HG02798 (cell line): ENCODE data around the gene CLK2.
A peak's percentile ranks its signal among the peaks of the same experiment; 100 is the strongest.

Source experiments
- ATAC-seq: cut with Tn5 transposase; IDR thresholded peaks from one replicate; pipeline ENCODE4 v1.9.1; 2021; ENCODE audit warnings: mild to moderate bottlenecking; ENCODE audit not compliant: unreplicated experiment, poor library complexity

The CLK2 gene

GRCh38 chr1:155269381-155269780 lies 3.9 kb downstream of the CLK2 start:
- no peak for ATAC-seq

DNA sequence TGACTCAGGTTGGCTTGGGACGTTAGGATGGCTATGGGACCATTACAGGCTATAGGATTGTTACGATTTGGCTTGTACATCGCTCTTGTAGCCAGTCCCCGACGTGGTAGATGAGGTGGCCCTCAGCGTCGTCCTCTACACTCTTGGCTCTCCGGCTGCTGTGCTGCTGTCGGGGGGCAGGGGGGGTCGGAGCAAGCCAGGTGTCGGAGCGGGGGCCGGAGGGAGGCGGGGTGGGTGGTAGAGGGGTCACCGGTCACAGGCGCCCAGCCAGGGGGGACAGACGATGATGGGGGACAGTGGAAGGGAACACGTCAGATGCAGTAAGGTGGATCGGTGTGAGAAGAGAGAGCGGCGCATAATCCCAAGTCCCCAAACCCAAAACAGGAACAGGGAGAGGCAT lies 4.7 kb downstream of the CLK2 start:
- ATAC-seq = no peak

DNA sequence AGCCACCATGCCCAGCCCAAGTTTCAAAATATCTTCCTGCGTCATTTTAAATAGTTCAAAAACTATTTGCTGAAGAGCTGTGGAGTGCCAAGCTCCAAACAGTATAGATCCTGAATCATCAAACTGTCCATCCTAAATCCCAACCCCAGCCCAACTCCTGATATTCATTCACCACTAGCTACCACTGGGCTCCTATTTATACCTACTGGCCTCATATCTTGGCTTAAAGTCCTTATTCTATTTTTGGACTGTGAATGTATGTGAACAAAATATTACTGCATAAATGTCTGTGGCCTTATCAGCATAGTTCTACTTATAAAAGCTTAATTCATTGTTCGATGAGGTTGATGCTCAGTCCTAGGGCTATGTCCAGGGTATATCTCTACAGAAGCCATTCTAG lies 5.9 kb downstream of the CLK2 start:
- no peak for ATAC-seq

DNA sequence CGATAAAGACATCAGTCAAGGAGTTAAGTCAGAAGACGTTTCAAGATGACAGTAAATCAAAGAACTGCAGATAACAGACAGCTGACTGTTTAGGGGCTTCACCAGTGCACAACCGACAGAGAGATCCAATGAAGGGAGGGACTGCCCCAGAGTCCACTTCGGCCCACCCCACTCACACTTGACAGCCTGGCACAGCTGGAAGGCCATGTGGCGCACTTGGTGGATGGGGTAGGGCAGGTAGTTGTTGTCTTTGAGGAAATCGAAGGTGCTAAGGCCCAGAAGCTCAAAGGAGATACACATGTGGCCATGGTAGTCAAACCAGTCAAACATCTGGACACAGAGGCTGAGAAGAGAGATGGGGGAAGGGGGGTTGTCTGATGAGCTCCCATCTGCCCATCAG lies 6.8 kb downstream of the CLK2 start:
- ATAC-seq = no peak

DNA sequence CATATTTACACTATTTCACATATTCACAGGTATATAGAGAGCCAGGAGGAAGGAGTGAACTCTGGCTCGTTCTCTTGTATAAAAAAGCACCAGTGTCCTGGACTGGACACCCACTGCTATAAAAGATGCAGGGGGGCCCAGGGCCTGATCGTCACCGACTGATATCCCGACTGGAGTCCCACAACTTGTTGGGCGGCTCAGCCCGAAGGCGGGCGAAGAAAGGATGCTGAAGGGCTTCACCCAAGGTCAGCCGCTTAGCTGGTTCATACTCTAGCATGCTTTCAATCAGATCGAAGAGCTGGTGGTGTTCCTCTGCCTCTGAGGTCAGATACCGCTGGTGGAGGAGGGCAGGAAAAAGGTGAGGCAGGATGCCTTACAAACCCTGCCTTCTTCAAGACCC lies 10.2 kb downstream of the CLK2 start:
- no peak for ATAC-seq

- peak; percentile 96 for ATAC-seq
Measured at GRCh38 chr1:155261852-155262673, 11.2 kb downstream of the CLK2 start, which contains the start of gene SCAMP3. SCAMP3 (minus strand) TSS chr1:155262360; CDS start chr1:155262151, 209 bp downstream.

- peak; percentile 1 for ATAC-seq
Measured at GRCh38 chr1:155261493-155261851, 11.8 kb downstream of the CLK2 start.

GRCh38 chr1:155260276-155260675 lies 13.0 kb downstream of the CLK2 start:
- no peak for ATAC-seq

DNA sequence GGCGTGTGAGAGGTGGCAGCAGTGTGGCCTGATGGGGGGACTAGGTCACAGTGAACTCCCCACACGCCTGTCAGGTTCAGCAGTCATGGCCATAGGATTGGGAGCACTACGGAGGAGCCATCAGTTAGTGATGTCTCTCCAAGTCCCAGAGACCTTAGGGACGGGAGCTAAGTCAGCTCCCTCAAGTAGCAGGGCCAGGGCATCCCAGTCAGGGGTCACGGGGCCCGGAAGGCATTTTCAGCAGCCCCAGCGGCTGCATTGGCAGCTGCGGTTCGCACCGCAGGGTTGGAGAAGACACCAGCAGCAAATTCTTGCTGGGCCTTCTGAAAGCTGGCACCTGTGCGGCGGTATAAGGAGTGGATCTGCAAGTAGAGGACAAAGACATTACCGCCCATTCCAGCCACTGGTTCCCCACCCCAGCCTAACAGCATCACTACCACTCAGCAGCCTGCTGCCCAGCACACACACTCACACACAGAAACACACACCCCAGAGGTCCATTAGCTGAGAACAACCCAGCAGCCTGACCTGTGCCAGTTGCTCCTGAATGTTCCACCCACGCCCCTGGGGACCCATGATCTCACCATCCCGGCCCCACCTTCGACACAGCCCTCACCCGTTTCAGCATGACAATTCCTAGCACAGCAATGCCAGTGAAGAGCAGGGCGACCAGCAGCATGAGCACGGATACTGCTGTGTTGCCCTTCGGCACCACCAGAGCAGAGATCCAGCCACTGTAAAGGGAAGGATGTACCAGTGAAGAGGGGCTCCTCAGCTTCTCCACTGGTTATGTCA lies 17.0 kb downstream of the CLK2 start:
- no peak for ATAC-seq

DNA sequence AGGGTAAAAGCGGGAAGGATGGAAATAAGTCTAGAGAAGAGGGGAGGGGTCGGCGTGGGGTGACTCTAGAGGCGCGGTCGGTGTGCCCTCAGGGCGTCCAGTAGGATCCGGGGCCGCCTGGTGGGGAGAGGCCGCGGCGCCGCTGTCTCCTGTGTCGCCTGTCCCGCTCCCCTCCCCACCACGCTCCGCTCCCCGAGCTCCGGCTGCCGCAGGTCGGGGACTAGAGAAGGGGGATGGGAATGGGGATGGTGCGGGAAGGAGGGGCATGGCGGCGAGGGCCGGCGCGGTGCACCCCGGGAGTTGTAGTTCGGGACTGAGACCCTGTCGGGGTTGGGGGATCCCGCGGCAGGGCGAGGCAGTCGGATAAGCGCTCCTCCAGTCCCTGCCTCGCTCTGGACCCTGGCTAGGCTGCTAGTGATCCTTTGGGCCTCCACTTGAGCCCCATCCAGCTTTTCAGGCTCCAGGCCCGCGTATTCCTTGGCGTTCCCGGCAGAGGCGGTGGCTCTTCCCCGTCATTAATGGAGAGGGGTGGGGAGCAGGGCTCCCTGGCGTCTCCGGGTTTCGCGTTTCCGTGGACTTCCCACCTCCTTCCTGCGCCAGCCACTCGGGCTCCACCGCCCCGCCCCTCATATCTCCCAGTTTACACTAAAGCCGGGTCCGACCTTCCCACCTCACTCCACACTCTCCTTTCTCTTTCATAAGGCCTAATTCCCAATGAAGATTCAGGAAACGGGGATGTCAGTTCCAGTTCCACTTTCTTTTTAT lies 17.9 kb downstream of the CLK2 start, which contains the start of gene ENTREP3:
ENTREP3 (minus strand) TSS at position 241 of the 765 bp plus-strand sequence. CDS start 606 bp downstream, outside the sequence.
- peak; percentile 74 for ATAC-seq

DNA sequence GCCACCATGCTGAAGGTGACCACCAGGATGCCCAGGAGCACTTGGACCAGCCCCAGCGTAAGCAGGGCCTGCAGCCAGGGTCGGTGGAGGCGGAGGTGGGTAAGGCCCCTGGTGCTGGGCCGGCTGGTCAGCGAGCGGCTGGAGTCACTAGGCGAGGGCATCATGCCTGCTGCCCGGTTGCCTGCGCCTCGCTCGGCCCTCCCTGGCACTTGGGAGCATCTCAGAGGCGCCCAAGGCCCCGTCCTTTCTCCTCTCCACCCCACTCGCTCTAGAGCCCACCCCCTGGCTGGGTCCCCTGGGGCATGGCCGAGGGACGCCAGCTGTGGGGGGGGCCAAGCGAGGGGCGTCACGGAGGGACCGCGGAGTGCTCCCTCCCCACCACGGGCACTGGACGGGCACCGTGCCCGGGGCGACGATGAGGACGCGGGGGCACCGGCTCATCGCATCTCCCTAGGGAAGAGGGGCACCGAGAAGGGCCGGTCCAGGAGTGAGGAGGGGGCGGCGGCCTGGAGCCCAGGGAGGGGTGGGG lies 18.5 kb downstream of the CLK2 start:
- ATAC-seq = no peak

GRCh38 chr1:155254228-155254713 lies 19.0 kb downstream of the CLK2 start:
- ATAC-seq = no peak

DNA sequence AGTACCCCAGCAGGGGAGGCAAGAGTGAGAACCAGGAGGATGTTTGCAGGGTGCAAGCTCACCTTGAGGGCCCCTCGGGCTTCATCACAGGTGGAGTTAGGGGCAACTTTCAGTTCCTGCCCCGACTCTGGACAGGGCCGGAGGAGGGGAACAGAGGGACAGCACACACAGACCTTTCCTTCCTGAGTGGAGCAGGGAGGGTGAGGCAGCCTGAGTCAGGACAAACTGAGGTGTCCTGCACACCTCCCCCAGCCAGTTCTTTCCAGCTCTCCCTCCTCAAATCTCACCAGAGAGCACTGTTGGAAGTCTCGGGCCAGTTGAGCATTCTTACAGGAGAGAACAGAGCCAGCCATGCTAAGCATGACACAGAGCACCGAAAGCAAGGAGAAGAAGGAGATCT lies 19.5 kb downstream of the CLK2 start:
- ATAC-seq = no peak

- ATAC-seq = no peak
Measured at GRCh38 chr1:155253208-155253607, 20.1 kb downstream of the CLK2 start.

DNA sequence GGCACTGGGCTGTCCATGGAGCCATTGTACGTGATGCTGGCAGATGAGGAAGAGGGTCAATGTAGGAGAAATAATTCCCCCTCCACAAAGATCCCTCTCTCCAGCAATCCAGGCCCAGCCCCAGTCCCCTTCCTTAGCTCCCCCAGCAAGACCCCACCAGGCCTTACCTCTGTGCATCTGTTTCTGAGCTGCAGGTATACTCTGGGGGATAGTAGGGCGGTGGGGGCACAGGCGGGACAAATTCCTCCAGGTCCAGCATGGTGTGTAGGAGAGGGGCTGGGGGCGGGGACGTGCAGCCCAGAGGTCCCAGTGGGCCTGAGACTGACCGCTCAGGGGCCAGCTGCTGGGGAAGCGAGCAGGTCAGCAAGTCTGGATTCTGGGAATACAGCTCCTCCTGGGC lies 21.7 kb downstream of the CLK2 start:
- no peak for ATAC-seq

DNA sequence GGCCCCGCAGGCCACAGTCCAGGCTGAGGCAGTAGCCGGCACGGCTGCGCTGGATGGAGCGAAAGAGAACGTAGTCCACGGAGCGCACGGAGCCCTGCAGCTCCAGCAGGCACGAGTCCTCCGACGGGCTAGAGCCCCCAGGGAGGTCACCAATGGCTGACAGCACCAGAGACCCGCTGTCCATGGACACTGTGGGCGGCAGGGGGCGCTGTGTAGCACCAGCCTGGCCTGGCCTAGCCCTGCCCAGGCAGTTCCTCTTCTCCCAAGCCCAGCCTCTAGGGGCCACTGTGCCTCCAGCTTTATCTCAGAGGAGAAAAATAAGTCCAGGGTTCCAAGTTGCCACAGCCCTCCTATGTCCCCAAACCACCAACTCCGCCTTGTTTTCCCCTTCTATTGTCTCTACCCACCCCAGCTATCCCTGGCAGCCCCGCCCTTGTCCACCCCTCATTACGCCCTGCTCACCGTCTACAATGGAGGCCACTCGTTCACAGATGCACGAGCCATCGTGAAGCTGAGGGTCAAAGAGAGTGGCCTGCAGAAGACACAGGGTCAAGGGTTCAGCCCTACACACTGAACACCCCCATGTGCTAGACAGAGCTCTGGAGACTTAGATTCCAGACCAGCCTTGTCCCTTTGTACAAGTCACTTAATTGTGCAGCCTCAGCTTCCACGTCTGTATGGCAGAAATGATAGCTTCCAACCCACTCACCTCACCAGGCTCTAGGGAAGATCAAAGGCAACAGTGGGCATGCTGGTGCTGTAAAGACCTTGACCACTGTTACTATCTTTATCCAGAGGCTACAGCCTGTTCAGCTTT lies 22.5 kb downstream of the CLK2 start:
- peak; percentile 90 for ATAC-seq

DNA sequence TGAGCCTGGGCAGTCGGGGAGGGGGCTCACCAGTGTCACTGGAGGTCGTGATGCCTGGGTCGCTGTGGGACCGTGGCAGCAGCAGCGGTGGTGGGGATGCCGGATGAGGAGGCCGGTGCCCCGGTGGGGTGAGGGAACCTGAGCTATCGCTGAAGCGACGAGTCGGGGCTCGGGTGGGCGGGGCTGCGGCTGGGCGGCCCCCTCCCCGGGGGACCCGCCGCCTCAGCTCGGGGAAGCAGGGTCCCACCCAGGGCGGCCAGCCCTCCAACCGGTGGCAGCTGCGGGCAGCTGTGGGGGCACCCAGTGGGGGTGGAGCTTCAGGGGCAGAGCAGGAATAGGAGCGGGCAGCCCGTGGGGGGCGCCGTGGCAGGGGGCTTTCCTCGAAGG lies 23.1 kb downstream of the CLK2 start:
- ATAC-seq = peak; percentile 13

GRCh38 chr1:155247667-155248553 lies 25.4 kb downstream of the CLK2 start:
- ATAC-seq = no peak
